Stimulated activated naive CD8-positive, alpha-beta T cell treated with anti-CD3 and anti-CD28 coated beads, Interleukin-15, Interleukin-2, amounts not matched to agents 100 ng/mL and 50 ng/mL, for 24 hours (primary cell): ENCODE results near the gene SULF2.
"Not testable (repeated sequence)": the region's sequence is repeated elsewhere in the genome, so short reads cannot be mapped to it uniquely, and the experiment has no call there.

ENCODE experiments used
- H3K27ac Mint-ChIP-seq: one replicate; pipeline ENCODE4 v1.8.0; 2021; ENCODE audit warnings: mild to moderate bottlenecking, mixed read lengths
- H3K27me3 Mint-ChIP-seq: one replicate; pipeline ENCODE4 v1.8.0; 2021; ENCODE audit warnings: mixed read lengths
- H3K36me3 Mint-ChIP-seq: one replicate; pipeline ENCODE4 v1.8.0; 2021; ENCODE audit warnings: low read depth, mixed read lengths
- H3K4me1 Mint-ChIP-seq: one replicate; pipeline ENCODE4 v1.8.0; 2021; ENCODE audit warnings: low read depth, mixed read lengths
- H3K4me3 Mint-ChIP-seq: one replicate; pipeline ENCODE4 v1.8.0; 2021; ENCODE audit warnings: mild to moderate bottlenecking, mixed read lengths
- H3K9me3 Mint-ChIP-seq: one replicate; pipeline ENCODE4 v1.8.0; 2021; ENCODE audit warnings: mixed read lengths

The SULF2 gene

GRCh38 chr20:47795214-47795907, 10.1 kb upstream of the SULF2 start:
- Mint-ChIP-seq H3K27ac (no peak overlapping the region), H3K27me3 (peaks cover 11% of the 10 kb centered on the region), H3K4me1 (no peaks in the 10 kb centered on the region), H3K9me3 (no peaks in the 10 kb centered on the region), H3K4me3 (no peak overlapping the region), H3K36me3 (no peaks in the 10 kb centered on the region)

- not testable (repeated sequence) for H3K36me3 Mint-ChIP-seq, H3K27ac Mint-ChIP-seq, H3K4me3 Mint-ChIP-seq, H3K4me1 Mint-ChIP-seq, H3K9me3 Mint-ChIP-seq
- peaks cover 13% of the 10 kb centered on the region for H3K27me3 Mint-ChIP-seq
Observed at GRCh38 chr20:47794264-47794663, 9.0 kb upstream of the SULF2 start.

GRCh38 chr20:47792021-47792618, 6.8 kb upstream of the SULF2 start:
- peaks cover 30% of the 10 kb centered on the region for H3K27me3 Mint-ChIP-seq
- H3K36me3 Mint-ChIP-seq = no peaks in the 10 kb centered on the region
- H3K9me3 Mint-ChIP-seq = no peaks in the 10 kb centered on the region
- no peak overlapping the region for H3K27ac Mint-ChIP-seq
- H3K4me1 Mint-ChIP-seq = no peaks in the 10 kb centered on the region
- H3K4me3 Mint-ChIP-seq = no peak overlapping the region

- no peaks in the 10 kb centered on the region for H3K36me3 Mint-ChIP-seq
- no peaks in the 10 kb centered on the region for H3K9me3 Mint-ChIP-seq
- peaks cover 40% of the 10 kb centered on the region for H3K27me3 Mint-ChIP-seq
- H3K4me3 Mint-ChIP-seq = no peak overlapping the region
- H3K27ac Mint-ChIP-seq = no peak overlapping the region
- H3K4me1 Mint-ChIP-seq = peaks cover 5% of the 10 kb centered on the region
Observed at GRCh38 chr20:47791084-47791599, 5.9 kb upstream of the SULF2 start.

GRCh38 chr20:47790580-47790965, 5.3 kb upstream of the SULF2 start:
- no peak overlapping the region for H3K4me3 Mint-ChIP-seq
- peaks cover 9% of the 10 kb centered on the region for H3K4me1 Mint-ChIP-seq
- H3K27ac Mint-ChIP-seq = no peak overlapping the region
- no peaks in the 10 kb centered on the region for H3K36me3 Mint-ChIP-seq
- H3K9me3 Mint-ChIP-seq = no peaks in the 10 kb centered on the region
- H3K27me3 Mint-ChIP-seq = peaks cover 42% of the 10 kb centered on the region

- no peak overlapping the region for H3K27ac Mint-ChIP-seq
- H3K27me3 Mint-ChIP-seq = peaks cover 42% of the 10 kb centered on the region
- H3K4me1 Mint-ChIP-seq = peaks cover 9% of the 10 kb centered on the region
- H3K36me3 Mint-ChIP-seq = no peaks in the 10 kb centered on the region
- no peaks in the 10 kb centered on the region for H3K9me3 Mint-ChIP-seq
- no peak overlapping the region for H3K4me3 Mint-ChIP-seq
Observed at GRCh38 chr20:47789764-47790579, 4.7 kb upstream of the SULF2 start.

- no peak overlapping the region for H3K27ac Mint-ChIP-seq
- no peaks in the 10 kb centered on the region for H3K36me3 Mint-ChIP-seq
- no peak overlapping the region for H3K4me3 Mint-ChIP-seq
- peaks cover 47% of the 10 kb centered on the region for H3K27me3 Mint-ChIP-seq
- H3K4me1 Mint-ChIP-seq = peaks cover 13% of the 10 kb centered on the region
- H3K9me3 Mint-ChIP-seq = no peaks in the 10 kb centered on the region
Observed at GRCh38 chr20:47789081-47789763, 3.9 kb upstream of the SULF2 start.

- Mint-ChIP-seq H3K36me3 (no peaks in the 10 kb centered on the region), H3K4me3 (no peak overlapping the region), H3K27ac (no peak overlapping the region), H3K27me3 (peaks cover 52% of the 10 kb centered on the region), H3K4me1 (peaks cover 17% of the 10 kb centered on the region), H3K9me3 (no peaks in the 10 kb centered on the region)
Observed at GRCh38 chr20:47788741-47789080, 3.4 kb upstream of the SULF2 start.

- peak overlapping the region; percentile 63 for H3K4me3 Mint-ChIP-seq
- no peaks in the 10 kb centered on the region for H3K36me3 Mint-ChIP-seq
- H3K9me3 Mint-ChIP-seq = no peaks in the 10 kb centered on the region
- H3K4me1 Mint-ChIP-seq = peaks cover 17% of the 10 kb centered on the region
- peaks cover 69% of the 10 kb centered on the region for H3K27me3 Mint-ChIP-seq
- H3K27ac Mint-ChIP-seq = no peak overlapping the region
Observed at GRCh38 chr20:47786765-47787107, 1.5 kb upstream of the SULF2 start.

- peaks cover 67% of the 10 kb centered on the region for H3K27me3 Mint-ChIP-seq
- H3K27ac Mint-ChIP-seq = no peak overlapping the region
- no peaks in the 10 kb centered on the region for H3K9me3 Mint-ChIP-seq
- peaks cover 17% of the 10 kb centered on the region for H3K4me1 Mint-ChIP-seq
- no peaks in the 10 kb centered on the region for H3K36me3 Mint-ChIP-seq
- H3K4me3 Mint-ChIP-seq = peak overlapping the region; percentile 63
Observed at GRCh38 chr20:47785854-47786764, 828 bp upstream of the SULF2 start.

- peak overlapping the region; percentile 23 for H3K4me3 Mint-ChIP-seq
- H3K9me3 Mint-ChIP-seq = no peaks in the 10 kb centered on the region
- no peak overlapping the region for H3K27ac Mint-ChIP-seq
- no peaks in the 10 kb centered on the region for H3K36me3 Mint-ChIP-seq
- H3K27me3 Mint-ChIP-seq = peaks cover 61% of the 10 kb centered on the region
- H3K4me1 Mint-ChIP-seq = peaks cover 17% of the 10 kb centered on the region
Observed at GRCh38 chr20:47784599-47785310, 526 bp downstream of the SULF2 start.

- Mint-ChIP-seq H3K27ac (no peak overlapping the region), H3K36me3 (no peaks in the 10 kb centered on the region), H3K27me3 (peaks cover 57% of the 10 kb centered on the region), H3K4me3 (no peak overlapping the region), H3K9me3 (no peaks in the 10 kb centered on the region), H3K4me1 (peaks cover 17% of the 10 kb centered on the region)
Observed at GRCh38 chr20:47783828-47784598, 1.3 kb downstream of the SULF2 start.

GRCh38 chr20:47782920-47783552, 2.2 kb downstream of the SULF2 start:
- no peak overlapping the region for H3K4me3 Mint-ChIP-seq
- H3K27ac Mint-ChIP-seq = no peak overlapping the region
- H3K27me3 Mint-ChIP-seq = peaks cover 50% of the 10 kb centered on the region
- H3K9me3 Mint-ChIP-seq = no peaks in the 10 kb centered on the region
- H3K4me1 Mint-ChIP-seq = peaks cover 17% of the 10 kb centered on the region
- H3K36me3 Mint-ChIP-seq = no peaks in the 10 kb centered on the region
